CD1c-positive myeloid dendritic cell (primary cell): ENCODE measurements around the gene MYBPC1.

Experiments
- DNase-seq: peaks from one replicate; pipeline ENCODE4 v3.0.0-alpha.2; 2016; ENCODE audit errors: extremely low spot score

MYBPC1 gene

GRCh38 chr12:101599771-101600484 lies 5.2 kb downstream of the MYBPC1 start:
- DNase-seq = no peak

GRCh38 chr12:101604132-101604531 lies 9.4 kb downstream of the MYBPC1 start:
- no peak for DNase-seq

GRCh38 chr12:101607894-101608293 lies 13.1 kb downstream of the MYBPC1 start:
- no peak for DNase-seq

GRCh38 chr12:101608301-101609133 lies 13.7 kb downstream of the MYBPC1 start:
- no peak for DNase-seq

- DNase-seq = no peak
These were observed 14.4 kb downstream of the MYBPC1 start for GRCh38 chr12:101609198-101609597.

GRCh38 chr12:101612160-101612916 lies 17.6 kb downstream of the MYBPC1 start:
- DNase-seq = no peak

- DNase-seq = peak; percentile 58
These were observed 21.3 kb downstream of the MYBPC1 start for GRCh38 chr12:101616027-101616494.

GRCh38 chr12:101619026-101619786 lies 24.4 kb downstream of the MYBPC1 start:
- DNase-seq = no peak

- peak; percentile 9 for DNase-seq
These were observed 25.3 kb downstream of the MYBPC1 start for GRCh38 chr12:101619858-101620761.

GRCh38 chr12:101620762-101621133 lies 26.0 kb downstream of the MYBPC1 start:
- peak; percentile 55 for DNase-seq

GRCh38 chr12:101628676-101629075 lies 33.9 kb downstream of the MYBPC1 start:
- DNase-seq = no peak

- peak; percentile 52 for DNase-seq
These were observed 40.0 kb downstream of the MYBPC1 start for GRCh38 chr12:101634724-101635123.

GRCh38 chr12:101637936-101638335 lies 43.2 kb downstream of the MYBPC1 start:
- DNase-seq = no peak

GRCh38 chr12:101642115-101643067 lies 47.6 kb downstream of the MYBPC1 start:
- no peak for DNase-seq

- no peak for DNase-seq
These were observed 52.9 kb downstream of the MYBPC1 start for GRCh38 chr12:101647711-101648110.

GRCh38 chr12:101648195-101648594 lies 53.4 kb downstream of the MYBPC1 start:
- no peak for DNase-seq

- no peak for DNase-seq
These were observed 55.8 kb downstream of the MYBPC1 start for GRCh38 chr12:101650346-101651117.

- no peak for DNase-seq
These were observed 58.3 kb downstream of the MYBPC1 start for GRCh38 chr12:101653030-101653429.

- DNase-seq = no peak
These were observed 58.7 kb downstream of the MYBPC1 start for GRCh38 chr12:101653503-101653902.
